Motor neuron (in vitro differentiated cells): ENCODE results near the gene RAD17. TPM values are rescaled to one million over a fixed set of nuclear protein-coding genes. Genes with fewer than 3 reads are reported as not detected.
"Not testable (repeated sequence)": the region's sequence is repeated elsewhere in the genome, so short reads cannot be mapped to it uniquely, and the experiment has no call there.

ENCODE experiments used
- ATAC-seq, 8 experiments: fragments of 200-7000 bp; cut with Tn5 transposase; replicated peaks in 6 of 8; 2 replicates each; pipeline ENCODE4 v1.8.0; 2021; ENCODE audit warnings: mild to moderate bottlenecking in 8 of 8, moderate library complexity in 8 of 8
- H3K27ac ChIP-seq, 2 donors: fragments of 250-450 bp; sonication (Bioruptor Pico); 2 replicates each; pipeline ENCODE4 v1.9.0; 2021; ENCODE audit warnings: antibody characterized with exemption in 2 of 2, mild to moderate bottlenecking in 2 of 2, moderate library complexity in 1 of 2
- H3K4me1 ChIP-seq, 2 donors: fragments of 250-450 bp; sonication (Bioruptor Pico); replicated peaks in 1 of 2; 2 replicates each; pipeline ENCODE4 v1.6.1; 2021; ENCODE audit warnings: antibody characterized with exemption in 2 of 2, mild to moderate bottlenecking in 2 of 2, moderate library complexity in 1 of 2
- H3K4me3 ChIP-seq, 5 donors: fragments of 250-450 bp; sonication (Bioruptor Pico); 2 replicates each; pipeline ENCODE4 v1.9.0; 2021; ENCODE audit warnings: antibody characterized with exemption in 5 of 5, mild to moderate bottlenecking in 5 of 5, moderate library complexity in 4 of 5
- WGBS, 10 experiments: fragments of 450-650 bp; shearing (Covaris generic); methylation state at CpG; one replicate each; pipeline ENCODE4 v1.0.0; 2022; 5-methylcytosine and 5-hydroxymethylcytosine counted together
- in situ Hi-C, 9 experiments: fragments of 400-800 bp; cut with MboI; loops; one replicate each; pipeline ENCODE4 v1.15.0; 2021; ENCODE audit warnings: low sequenced_read_pairs in 9 of 9, low pct_unique_long_range_greater_than_20kb in 2 of 9; ENCODE audit not compliant: unreplicated experiment in 9 of 9
- total RNA-seq, 8 experiments: library from RNA; unstranded; fragments of 300-600 nt; gene quantifications; 2 replicates each; pipeline versions ENCODE4 v1.2.3 to v1.2.4, GENCODE V29; 2022

RAD17 gene
- total RNA-seq, 8 experiments from 2014 or later = 26.9 to 41.3 (median 28.6) TPM

DNA sequence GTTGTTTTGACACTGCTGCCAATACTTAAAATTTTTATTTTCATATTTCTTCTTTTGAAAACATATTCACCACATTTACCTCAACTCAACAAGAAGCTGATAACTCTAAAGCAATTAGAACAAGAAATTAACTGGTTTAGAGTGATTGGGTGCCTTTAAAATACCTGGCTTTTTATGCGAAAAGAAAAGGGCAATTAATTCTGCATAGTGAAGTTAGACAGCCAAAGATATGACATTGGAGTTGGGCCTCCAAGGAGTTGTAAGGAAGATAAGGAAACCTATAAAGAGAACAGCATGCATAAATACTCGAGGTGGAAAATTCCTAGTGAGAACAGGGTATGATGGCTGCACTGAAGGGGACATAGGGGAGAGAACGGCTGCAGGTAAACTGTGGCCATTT lies 9.9 kb upstream of the RAD17 start:
- no peak for ATAC-seq
- H3K27ac ChIP-seq = no peak overlapping the region
- WGBS, 10 experiments = 79 to 100% (median 100%) methylated on average over 1 to 3 of the region's 3 CpGs; no CpG with 5 or more reads in 2 of the 10 experiments
- no peak overlapping the region for H3K4me3 ChIP-seq
- no peaks in the 10 kb centered on the region for H3K4me1 ChIP-seq
- in situ Hi-C loops = no loop called here

DNA sequence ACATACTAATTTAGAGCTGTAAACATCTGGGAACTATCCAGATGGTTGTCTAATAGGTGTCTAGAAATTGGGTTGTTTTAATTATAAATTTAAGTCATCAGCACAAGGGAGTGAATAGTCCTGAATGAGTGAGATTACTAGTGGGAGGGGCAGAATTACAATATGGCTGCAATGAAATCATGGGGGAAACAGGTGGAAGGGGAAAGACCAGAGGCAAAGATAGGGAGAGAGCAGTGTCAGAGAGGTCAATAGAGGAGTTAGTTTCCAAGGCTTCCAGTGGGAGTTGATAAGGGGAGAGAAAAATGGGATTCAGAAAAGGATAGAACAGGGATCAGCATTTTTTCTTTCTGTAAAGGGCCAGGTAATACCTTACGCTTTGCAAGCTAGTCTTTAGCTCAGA lies 9.2 kb upstream of the RAD17 start:
- H3K4me3 ChIP-seq = no peak overlapping the region
- no peak overlapping the region for H3K27ac ChIP-seq
- in situ Hi-C loops = no loop called here
- no peak for ATAC-seq
- H3K4me1 ChIP-seq = no peaks in the 10 kb centered on the region
- WGBS, 10 experiments = 86 to 100% (median 100%) methylated on average over 1 of the region's 1 CpG; no CpG with 5 or more reads in 3 of the 10 experiments

DNA sequence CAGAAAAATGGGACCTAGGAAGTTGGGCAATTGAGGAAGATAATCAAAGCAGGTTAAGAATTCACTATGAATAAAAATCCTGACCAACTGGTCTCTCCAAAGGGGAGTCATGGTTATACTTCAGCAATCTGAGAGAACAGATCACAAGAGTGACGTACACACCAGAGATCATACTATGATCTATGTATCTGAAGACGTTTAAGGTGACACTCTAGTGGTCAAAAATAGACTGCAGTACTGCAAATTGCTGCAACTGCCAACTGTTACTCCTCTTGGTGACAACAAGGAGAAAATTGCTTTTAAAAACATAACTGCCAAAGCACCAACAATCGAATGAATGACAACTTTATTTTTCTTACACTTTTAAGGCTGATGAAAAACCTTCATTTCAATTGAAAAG lies 5.2 kb upstream of the RAD17 start:
- WGBS, 10 experiments = 30 to 100% (median 73%) methylated on average over 1 to 3 of the region's 3 CpGs; no CpG with 5 or more reads in 2 of the 10 experiments
- ATAC-seq = no peak
- in situ Hi-C loops = no loop called here
- H3K4me1 ChIP-seq = peaks cover 8 to 10% of the 10 kb centered on the region in 2 donors
- H3K27ac ChIP-seq = no peak overlapping the region
- H3K4me3 ChIP-seq = no peak overlapping the region

DNA sequence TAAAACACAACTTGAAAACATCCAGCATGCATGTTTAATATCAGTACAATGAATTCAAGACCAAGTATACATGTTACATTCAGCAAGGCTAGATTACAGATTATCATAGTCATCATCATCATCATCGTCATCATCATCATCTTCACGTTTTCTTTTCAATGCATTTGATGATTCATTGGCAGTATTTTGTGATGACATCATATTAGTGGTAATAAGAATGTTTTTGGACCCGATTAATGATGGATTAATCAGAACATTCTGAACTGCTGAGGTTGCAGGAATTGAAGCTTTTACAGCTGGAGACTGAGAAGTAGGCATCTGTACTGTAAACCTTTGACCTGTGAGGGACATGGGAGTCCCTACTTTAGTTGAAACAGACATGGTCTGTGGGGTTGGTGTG lies 4.8 kb upstream of the RAD17 start:
- in situ Hi-C loops = no loop called here
- Histone ChIP-seq H3K4me3 (no peak overlapping the region), H3K4me1 (peaks cover 8 to 10% of the 10 kb centered on the region in 2 donors), H3K27ac (no peak overlapping the region)
- ATAC-seq = no peak
- 20 to 100% (median 61%) methylated on average over 1 to 3 of the region's 3 CpGs; no CpG with 5 or more reads in 2 of the 10 experiments for WGBS, 10 experiments

DNA sequence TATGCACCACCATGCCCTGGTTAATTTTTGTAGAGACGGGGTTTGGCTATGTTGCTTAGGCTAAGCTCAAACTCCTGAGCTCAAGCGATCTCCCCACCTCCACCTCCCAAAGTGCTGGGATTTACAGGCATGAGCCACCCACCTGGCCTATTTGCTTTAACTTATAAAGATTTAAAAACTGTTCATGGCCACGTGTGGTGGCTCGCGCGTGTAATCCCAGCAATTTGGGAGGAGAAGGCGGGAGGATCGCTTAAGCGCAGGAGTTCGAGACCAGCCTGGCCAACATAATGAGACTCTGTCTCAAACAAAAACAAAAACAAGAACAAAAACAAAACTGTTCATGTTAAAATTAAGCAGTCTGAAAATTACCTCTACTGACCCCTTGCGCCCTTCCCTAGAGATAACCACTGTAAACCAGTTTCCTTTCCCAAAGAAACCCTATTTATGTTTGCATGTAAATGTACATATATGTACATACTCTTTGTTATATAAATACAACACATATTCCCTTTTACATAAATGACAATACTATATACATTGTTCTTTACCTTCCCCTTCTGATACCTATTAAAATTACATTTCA lies 1.8 kb upstream of the RAD17 start:
- in situ Hi-C loops = no loop called here
- ATAC-seq = no peak
- WGBS, 10 experiments = 24 to 98% (median 86%) methylated on average over 1 to 11 of the region's 11 CpGs; no CpG with 5 or more reads in 1 of the 10 experiments

DNA sequence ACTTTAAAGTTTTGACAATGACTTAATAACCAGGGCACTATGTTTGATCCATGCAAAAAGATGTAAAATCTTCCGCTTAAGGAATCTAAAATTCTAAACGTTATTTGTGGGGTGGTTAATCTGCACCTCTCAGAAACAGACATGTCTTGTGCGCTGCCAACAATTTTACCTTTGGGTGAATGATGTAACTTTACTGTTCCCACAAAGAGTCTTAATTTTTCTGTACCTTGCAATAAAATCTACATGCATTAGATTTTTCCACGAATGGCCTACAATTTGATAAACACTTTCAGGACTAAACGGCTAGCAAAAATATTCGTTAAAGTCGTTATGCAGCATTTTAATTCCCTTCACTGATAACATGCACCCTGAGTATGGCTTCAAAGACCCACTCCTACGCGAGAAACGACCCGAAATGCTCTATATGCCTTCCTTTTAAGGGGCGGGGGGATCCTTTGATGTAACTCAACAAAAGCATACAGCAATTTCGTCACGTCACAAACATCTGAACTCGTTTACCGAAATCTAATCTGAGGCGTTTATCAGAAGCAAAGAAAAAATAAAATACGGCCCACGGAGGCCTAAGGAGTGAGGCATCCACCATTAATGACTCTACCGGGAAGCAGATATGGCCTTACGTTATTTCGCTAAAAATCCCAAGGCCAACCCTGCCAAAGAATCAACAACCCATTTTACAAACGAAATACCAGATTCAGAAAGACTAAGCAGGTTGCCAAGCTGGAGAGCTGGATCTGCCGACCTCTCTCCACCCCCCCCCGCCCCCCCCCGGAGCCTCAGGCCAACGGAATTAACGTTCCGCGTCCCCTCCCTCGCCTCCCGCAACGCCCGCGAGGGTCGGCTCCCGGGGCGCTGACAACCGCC lies 919 bp upstream of the RAD17 start:
- ATAC-seq = peak; percentile 1 to 7 (median 4)
- H3K4me1 ChIP-seq = peaks cover 12 to 20% of the 10 kb centered on the region in 2 donors
- in situ Hi-C loops = no loop called here
- WGBS, 10 experiments = 0 to 22% (median 2%) methylated on average over 3 to 21 of the region's 39 CpGs
- H3K27ac ChIP-seq = peak overlapping the region; percentile 98 to 99
- H3K4me3 ChIP-seq = peak overlapping the region; percentile 67 to 97 (median 92)

More for the DNA sequence above, 1.8 kb upstream of the RAD17 start:
- Histone ChIP-seq H3K4me3 (peak overlapping the region; percentile 67 to 97 (median 92)), H3K27ac (no peak overlapping the region), H3K4me1 (peaks cover 12 to 20% of the 10 kb centered on the region in 2 donors)

DNA sequence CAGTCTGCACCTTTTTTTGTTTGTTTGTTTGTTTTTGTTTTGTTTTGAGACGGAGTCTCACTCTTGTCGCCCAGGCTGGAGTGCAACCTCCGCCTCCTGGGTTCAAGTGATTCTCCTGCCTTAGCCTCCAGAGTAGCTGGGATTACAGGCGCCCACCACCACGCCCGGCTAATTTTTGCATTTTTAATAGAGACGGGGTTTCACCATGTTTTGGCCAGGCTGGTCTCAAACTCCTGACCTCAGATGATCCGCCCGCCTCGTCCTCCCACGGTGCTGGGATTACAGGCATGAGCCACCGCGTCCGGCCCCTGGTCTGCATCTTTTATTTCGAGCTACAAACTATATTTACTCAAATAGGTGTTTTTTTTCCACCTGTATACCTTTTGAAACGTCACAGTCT lies 717 bp downstream of the RAD17 start:
- H3K4me3 ChIP-seq = peak overlapping the region; percentile 67 to 97 (median 92)
- H3K27ac ChIP-seq = peak overlapping the region in 1 of 2 donors; percentile 99
- in situ Hi-C loops, ATAC-seq: not testable (repeated sequence)
- WGBS, 10 experiments = 0 to 10% (median 0%) methylated on average over 1 to 14 of the region's 16 CpGs
- peaks cover 12 to 20% of the 10 kb centered on the region in 2 donors for H3K4me1 ChIP-seq

DNA sequence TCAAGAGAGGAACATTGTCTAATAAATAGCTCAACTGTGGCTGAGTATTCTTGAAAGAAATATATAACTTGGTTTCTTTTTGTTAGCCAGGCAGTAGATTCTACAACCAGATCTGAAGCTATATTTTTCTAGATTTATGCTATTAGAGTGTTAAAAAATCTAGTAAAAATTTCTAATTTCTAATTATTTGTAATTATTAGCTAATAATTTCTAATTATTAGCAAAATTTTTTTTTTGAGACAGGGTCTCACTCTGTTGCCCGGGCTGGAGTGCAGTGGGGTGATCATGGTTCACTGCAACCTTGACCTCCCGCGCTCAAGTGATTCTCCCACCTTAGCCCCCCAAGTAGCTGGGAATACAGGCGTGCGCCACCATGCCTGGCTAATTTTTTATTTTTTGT lies 2.8 kb downstream of the RAD17 start:
- peaks cover 12 to 20% of the 10 kb centered on the region in 2 donors for H3K4me1 ChIP-seq
- 90 to 100% (median 99%) methylated on average over 1 to 5 of the region's 5 CpGs; no CpG with 5 or more reads in 4 of the 10 experiments for WGBS, 10 experiments
- no peak for ATAC-seq
- no peak overlapping the region for H3K27ac ChIP-seq
- in situ Hi-C loops = no loop called here
- no peak overlapping the region for H3K4me3 ChIP-seq

DNA sequence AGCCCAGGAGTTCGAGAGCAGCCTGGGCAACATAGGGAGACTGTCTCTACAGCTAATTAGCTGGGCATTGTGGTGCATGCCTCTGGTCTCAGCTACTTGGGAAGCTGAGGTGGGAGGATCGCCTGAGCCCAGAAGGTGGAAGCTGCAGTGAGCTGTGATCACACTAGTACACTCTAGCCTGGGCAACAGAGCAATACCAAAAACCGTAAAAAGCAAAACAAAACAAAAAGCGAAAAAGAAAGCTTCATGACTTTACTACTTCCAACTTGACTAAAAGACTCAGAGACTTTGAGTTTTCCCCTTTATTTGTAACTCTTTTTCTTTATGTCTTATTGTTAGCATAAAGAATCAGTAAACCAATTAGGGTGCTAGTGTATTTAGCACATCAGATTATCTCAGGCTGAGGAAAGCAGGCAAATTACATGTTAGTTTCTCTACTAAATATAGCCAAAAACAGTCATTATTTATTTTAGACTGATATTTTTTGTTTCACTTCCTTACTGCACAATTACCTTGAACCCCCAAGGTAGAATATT lies 5.4 kb downstream of the RAD17 start:
- in situ Hi-C loops = no loop called here
- Histone ChIP-seq H3K4me3 (no peak overlapping the region), H3K4me1 (peaks cover 3 to 10% of the 10 kb centered on the region in 2 donors), H3K27ac (no peak overlapping the region)
- no peak for ATAC-seq
- 86 to 100% (median 96%) methylated on average over 1 to 4 of the region's 4 CpGs; no CpG with 5 or more reads in 1 of the 10 experiments for WGBS, 10 experiments

DNA sequence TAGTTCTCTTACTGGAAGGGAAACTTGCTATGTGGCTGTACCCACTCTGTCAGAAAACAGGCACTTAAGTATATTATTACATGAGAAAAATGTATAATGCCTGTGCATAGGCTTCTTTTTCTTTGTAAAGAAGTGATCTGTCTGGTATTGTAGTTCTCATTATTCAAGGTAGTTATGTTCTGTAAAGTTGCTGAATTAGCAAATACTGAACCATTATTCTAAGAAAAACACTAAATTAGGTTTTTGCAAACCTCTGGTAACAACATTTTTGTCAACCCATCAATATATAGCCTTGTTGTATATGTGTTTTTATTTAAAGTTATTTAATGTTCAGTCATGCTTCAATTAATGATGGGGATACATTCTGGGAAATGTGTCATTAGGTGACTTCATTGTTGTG lies 8.8 kb downstream of the RAD17 start:
- no peak for ATAC-seq
- H3K4me3 ChIP-seq = no peak overlapping the region
- in situ Hi-C loops = no loop called here
- H3K4me1 ChIP-seq = no peaks in the 10 kb centered on the region
- no peak overlapping the region for H3K27ac ChIP-seq

DNA sequence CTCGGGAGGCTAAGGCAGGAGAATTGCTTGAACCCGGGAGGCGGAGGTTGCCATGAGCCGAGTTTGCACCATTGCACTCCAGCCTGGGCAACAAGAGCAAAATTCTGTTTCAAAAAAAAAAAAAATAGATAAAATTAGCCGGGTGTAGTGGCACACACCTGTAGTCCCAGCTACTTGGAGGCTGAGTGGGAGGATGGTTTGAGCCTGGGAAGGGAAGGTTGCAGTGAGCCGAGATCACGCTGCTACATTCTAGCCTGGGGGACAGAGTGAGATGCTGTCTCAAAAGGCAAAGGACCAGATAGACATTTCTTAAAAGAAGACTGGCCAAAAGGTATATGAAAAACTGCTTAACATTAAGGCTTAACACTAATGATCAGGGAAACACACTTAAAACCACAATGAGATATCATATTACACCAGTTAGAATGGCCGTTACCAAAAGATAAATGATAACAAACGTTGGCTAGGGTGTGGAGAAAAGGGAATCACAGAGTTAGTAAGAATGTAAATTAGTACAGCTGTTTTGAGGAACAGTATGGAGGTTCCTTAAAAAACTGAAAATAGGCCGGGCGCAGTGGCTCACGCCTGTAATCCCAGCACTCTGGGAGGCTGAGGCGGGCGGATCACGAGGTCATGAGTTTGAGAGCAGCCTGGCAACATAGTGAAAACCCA lies 35.2 kb downstream of the RAD17 start:
- ATAC-seq = no peak
- WGBS, 10 experiments = 84 to 100% (median 94%) methylated on average over 1 to 9 of the region's 15 CpGs; no CpG with 5 or more reads in 1 of the 10 experiments

DNA sequence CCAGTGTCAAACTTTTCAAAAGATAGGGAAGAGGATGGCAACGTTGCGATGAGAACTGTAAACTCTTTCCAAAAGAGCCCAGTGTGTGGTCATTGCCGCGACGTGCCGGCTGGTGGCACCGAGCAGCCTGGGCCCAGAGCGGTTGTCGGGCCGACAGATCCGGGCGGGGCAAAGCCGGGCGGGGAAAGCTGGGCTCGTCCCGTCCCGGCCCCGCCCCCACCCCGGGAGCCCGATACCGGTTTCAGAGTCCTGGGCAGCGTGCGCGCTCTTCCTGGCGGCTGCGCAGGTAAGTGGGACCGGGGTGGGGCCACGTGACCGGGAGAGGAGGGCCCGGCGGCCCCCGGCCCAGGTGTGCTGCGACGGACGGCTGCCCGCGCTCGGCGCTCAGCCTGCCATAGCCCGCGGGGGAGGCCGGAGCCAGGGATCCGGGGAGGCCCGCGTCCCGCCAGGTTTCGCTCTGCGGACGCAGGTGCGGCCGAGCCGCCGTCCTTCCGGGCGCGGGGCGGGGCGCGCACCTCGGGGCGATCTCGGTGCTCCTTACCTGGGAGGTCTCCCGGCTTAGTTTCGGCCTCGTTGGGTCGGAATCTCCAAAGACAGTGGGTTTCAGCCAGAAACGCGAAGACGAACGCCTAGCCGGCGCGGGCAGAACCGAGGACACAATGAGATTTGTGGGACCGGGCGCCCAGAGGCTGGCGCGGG lies 45.4 kb downstream of the RAD17 start, which contains the start of gene MARVELD2:
MARVELD2 (plus strand) TSS at position 232 of the 699 bp plus-strand sequence. CDS start 4,270 bp downstream, outside the sequence.
- 27 to 100% (median 65%) methylated on average over 1 to 14 of the region's 78 CpGs; no CpG with 5 or more reads in 6 of the 10 experiments for WGBS, 10 experiments
- H3K27ac ChIP-seq = no peak within 1 kb of the TSS
- in situ Hi-C loops = no loop called here

More for the DNA sequence above, 35.2 kb downstream of the RAD17 start:
- H3K4me3 ChIP-seq = no peak overlapping the region
- in situ Hi-C loops = no loop called here
- H3K4me1 ChIP-seq = no peaks in the 10 kb centered on the region
- H3K27ac ChIP-seq = no peak overlapping the region

More for the DNA sequence above, 45.4 kb downstream of the RAD17 start, which contains the start of gene MARVELD2:
- ATAC-seq = peak in 6 of 8 experiments; percentile 37 to 99 (median 58)
- Histone ChIP-seq H3K4me3 (peak within 1 kb of the TSS in 1 of 5 donors; percentile 13), H3K4me1 (no peaks in the 10 kb centered on the region)
